Smooth muscle cell (in vitro differentiated cells): ENCODE data around the gene GLI3. TPM values are rescaled to one million over a fixed set of nuclear protein-coding genes. Genes with fewer than 3 reads are reported as not detected.
A peak's percentile ranks its signal among the peaks of the same experiment; 100 is the strongest.

ENCODE experiments used
- DNase-seq: peaks from one replicate; lab custom pipeline; 2025; ENCODE audit not compliant: unreplicated experiment; lab: John Stamatoyannopoulos, UW
- H2AFZ ChIP-seq: fragments of 200-600 bp; sonication (generic); 2 replicates; pipeline ENCODE4 v1.6.0; 2016; ENCODE audit warnings: antibody characterized with exemption, low read depth, mild to moderate bottlenecking
- H3F3A ChIP-seq: fragments of 200-600 bp; sonication (generic); 2 replicates; pipeline ENCODE4 v1.6.0; 2017; ENCODE audit warnings: antibody characterized with exemption, low read depth
- H3K27ac ChIP-seq: fragments of 200-600 bp; sonication (generic); 2 replicates; pipeline ENCODE4 v1.5.1; 2016; ENCODE audit warnings: low read depth, mild to moderate bottlenecking
- H3K27me3 ChIP-seq: fragments of 200-600 bp; sonication (generic); 2 replicates; pipeline ENCODE4 v1.6.1; 2016; ENCODE audit warnings: low read depth, mild to moderate bottlenecking
- H3K36me3 ChIP-seq: fragments of 200-600 bp; sonication (generic); 2 replicates; pipeline ENCODE4 v1.5.1; 2016; ENCODE audit warnings: low read depth
- H3K4me1 ChIP-seq: fragments of 200-600 bp; sonication (generic); 2 replicates; pipeline ENCODE4 v1.5.1; 2016; ENCODE audit warnings: low read depth
- H3K4me2 ChIP-seq: fragments of 200-600 bp; sonication (generic); 2 replicates; pipeline ENCODE4 v1.6.0; 2016; ENCODE audit warnings: mild to moderate bottlenecking
- H3K4me3 ChIP-seq: fragments of 200-600 bp; sonication (generic); 2 replicates; pipeline ENCODE4 v1.5.1; 2016; ENCODE audit warnings: mild to moderate bottlenecking
- H3K79me2 ChIP-seq: fragments of 200-600 bp; sonication (generic); 2 replicates; pipeline ENCODE4 v1.6.0; 2016; ENCODE audit warnings: low read depth, mild to moderate bottlenecking
- H3K9ac ChIP-seq: fragments of 200-600 bp; sonication (generic); 2 replicates; pipeline ENCODE4 v1.6.0; 2016; ENCODE audit warnings: low read depth
- H3K9me3 ChIP-seq: fragments of 200-600 bp; sonication (generic); replicated peaks from 2 replicates; pipeline ENCODE4 v1.5.1; 2016; ENCODE audit warnings: low read depth
- H4K20me1 ChIP-seq: fragments of 200-600 bp; sonication (generic); 2 replicates; pipeline ENCODE4 v1.6.0; 2016; ENCODE audit warnings: low read depth
- WGBS: methylation state at CpG from one replicate; pipeline ENCODE4 v1.1.7; 2016; ENCODE audit warnings: low lambda C conversion rate; 5-methylcytosine and 5-hydroxymethylcytosine counted together
- polyA plus RNA-seq: library from polyadenylated mRNA; unstranded; fragments of >200 nt; fragmentation: Nextera tagmentation; extraction: Ambion mirVana; gene quantifications from 2 replicates; pipeline ENCODE4 v1.2.1, GENCODE V29; 2016
- total RNA-seq: library from RNA; depleted of rRNA; stranded (reverse); fragments of >200 nt; gene quantifications from 2 replicates; pipeline ENCODE4 v1.2.3, GENCODE V29; 2014
- TF ChIP-seq, protein P1 (sequence below): fragments of 200-600 bp; sonication (generic); IDR thresholded peaks from 2 replicates; pipeline ENCODE4 v1.5.1; 2017; ENCODE audit warnings: borderline replicate concordance, mild to moderate bottlenecking, antibody characterized with exemption; ENCODE audit not compliant: insufficient read depth, poor library complexity, severe bottlenecking

The GLI3 gene
- total and polyA plus RNA-seq, 2 experiments from 2014 or later: 31.1 to 70.4 TPM

GRCh38 chr7:42214060-42214679, 22.8 kb downstream of the GLI3 start:
- Histone ChIP-seq H3K79me2 (peaks cover 94% of the 10 kb centered on the region), H3K4me1 (peaks cover 76% of the 10 kb centered on the region), H3K36me3 (no peaks in the 10 kb centered on the region), H3F3A (peaks cover 4% of the 10 kb centered on the region), H4K20me1 (peaks cover 100% of the 10 kb centered on the region), H3K9ac (no peak overlapping the region), H3K27ac (peak overlapping the region; percentile 1), H3K9me3 (no peaks in the 10 kb centered on the region), H3K4me3 (no peak overlapping the region), H2AFZ (no peak overlapping the region), H3K4me2 (no peak overlapping the region), H3K27me3 (no peaks in the 10 kb centered on the region)
- WGBS: 85% methylated on average over 8 of the region's 8 CpGs
- TF ChIP-seq, protein P1, sequence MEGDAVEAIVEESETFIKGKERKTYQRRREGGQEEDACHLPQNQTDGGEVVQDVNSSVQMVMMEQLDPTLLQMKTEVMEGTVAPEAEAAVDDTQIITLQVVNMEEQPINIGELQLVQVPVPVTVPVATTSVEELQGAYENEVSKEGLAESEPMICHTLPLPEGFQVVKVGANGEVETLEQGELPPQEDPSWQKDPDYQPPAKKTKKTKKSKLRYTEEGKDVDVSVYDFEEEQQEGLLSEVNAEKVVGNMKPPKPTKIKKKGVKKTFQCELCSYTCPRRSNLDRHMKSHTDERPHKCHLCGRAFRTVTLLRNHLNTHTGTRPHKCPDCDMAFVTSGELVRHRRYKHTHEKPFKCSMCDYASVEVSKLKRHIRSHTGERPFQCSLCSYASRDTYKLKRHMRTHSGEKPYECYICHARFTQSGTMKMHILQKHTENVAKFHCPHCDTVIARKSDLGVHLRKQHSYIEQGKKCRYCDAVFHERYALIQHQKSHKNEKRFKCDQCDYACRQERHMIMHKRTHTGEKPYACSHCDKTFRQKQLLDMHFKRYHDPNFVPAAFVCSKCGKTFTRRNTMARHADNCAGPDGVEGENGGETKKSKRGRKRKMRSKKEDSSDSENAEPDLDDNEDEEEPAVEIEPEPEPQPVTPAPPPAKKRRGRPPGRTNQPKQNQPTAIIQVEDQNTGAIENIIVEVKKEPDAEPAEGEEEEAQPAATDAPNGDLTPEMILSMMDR: no peak
- DNase-seq: no peak

GRCh38 chr7:42213093-42213492, 23.9 kb downstream of the GLI3 start:
- Histone ChIP-seq H3K36me3 (no peaks in the 10 kb centered on the region), H2AFZ (no peak overlapping the region), H3K4me1 (peaks cover 68% of the 10 kb centered on the region), H3K9ac (no peak overlapping the region), H3F3A (peaks cover 4% of the 10 kb centered on the region), H3K27me3 (no peaks in the 10 kb centered on the region), H3K9me3 (no peaks in the 10 kb centered on the region), H3K4me3 (no peak overlapping the region), H3K4me2 (no peak overlapping the region), H4K20me1 (peaks cover 100% of the 10 kb centered on the region), H3K27ac (no peak overlapping the region), H3K79me2 (peaks cover 93% of the 10 kb centered on the region)
- WGBS: 96% methylated on average over 3 of the region's 3 CpGs
- TF ChIP-seq, protein P1: no peak
- no peak for DNase-seq

- WGBS: 87% methylated on average over 8 of the region's 8 CpGs
- peaks cover under 1% of the 10 kb centered on the region for H3F3A ChIP-seq
- no peak overlapping the region for H3K4me2 ChIP-seq
- H3K27ac ChIP-seq: peak overlapping the region; percentile 59
- H3K9ac ChIP-seq: no peak overlapping the region
- no peaks in the 10 kb centered on the region for H3K36me3 ChIP-seq
- TF ChIP-seq, protein P1: no peak
- peaks cover 63% of the 10 kb centered on the region for H3K4me1 ChIP-seq
- DNase-seq: no peak
- no peak overlapping the region for H3K4me3 ChIP-seq
- peaks cover 93% of the 10 kb centered on the region for H3K79me2 ChIP-seq
- H2AFZ ChIP-seq: no peak overlapping the region
- peaks cover 100% of the 10 kb centered on the region for H4K20me1 ChIP-seq
- H3K9me3 ChIP-seq: no peaks in the 10 kb centered on the region
- no peaks in the 10 kb centered on the region for H3K27me3 ChIP-seq
Observed at GRCh38 chr7:42212541-42213090, 24.4 kb downstream of the GLI3 start.

- H4K20me1 ChIP-seq: peaks cover 100% of the 10 kb centered on the region
- H3K9me3 ChIP-seq: no peaks in the 10 kb centered on the region
- no peak overlapping the region for H3K4me2 ChIP-seq
- H3F3A ChIP-seq: no peaks in the 10 kb centered on the region
- H3K4me1 ChIP-seq: peaks cover 57% of the 10 kb centered on the region
- WGBS: 89% methylated on average over 3 of the region's 3 CpGs
- TF ChIP-seq, protein P1: no peak
- no peak overlapping the region for H3K9ac ChIP-seq
- H3K27me3 ChIP-seq: no peaks in the 10 kb centered on the region
- H3K79me2 ChIP-seq: peaks cover 93% of the 10 kb centered on the region
- H3K4me3 ChIP-seq: no peak overlapping the region
- H3K36me3 ChIP-seq: peaks cover 4% of the 10 kb centered on the region
- no peak overlapping the region for H2AFZ ChIP-seq
- H3K27ac ChIP-seq: peak overlapping the region; percentile 59
- no peak for DNase-seq
Observed at GRCh38 chr7:42211938-42212337, 25.1 kb downstream of the GLI3 start.
